ENCODE measurements around the gene KYNU. TPM values are rescaled to one million over a fixed set of nuclear protein-coding genes. Genes with fewer than 3 reads are reported as not detected.
"Not testable (repeated sequence)": the region's sequence is repeated elsewhere in the genome, so short reads cannot be mapped to it uniquely, and the experiment has no call there.

KYNU gene
- total and polyA plus RNA-seq, 2 of the 13 experiments (the other 11 are each of a cell fraction or from before 2014, with no cell fraction given): 21.9 to 68.6 TPM

- H4K20me1 ChIP-seq (ENCODE audit: insufficient read depth, low read length); H3K27me3 ChIP-seq (ENCODE audit: control insufficient read depth in 1 of 2, insufficient read depth in 2 of 2, low read length in 2 of 2); H3K79me2 ChIP-seq (ENCODE audit: insufficient read depth, low read length); DNase-seq (ENCODE audit: low spot score); H3K4me2 ChIP-seq (ENCODE audit: low read depth, low read length); BruUV-seq (replicated peaks); H2AFZ ChIP-seq (ENCODE audit: low read length); in situ Hi-C loops (cut with HindIII; ENCODE audit: extremely low pct_ligation_motif_present, low pct_unique_long_range_greater_than_20kb); ATAC-seq; CTCF ChIA-PET (ENCODE audit: low intra/inter-chr PET ratio, low total read pairs); H3K4me3 ChIP-seq (replicated peaks in 1 of 3; ENCODE audit: insufficient read depth in 1 of 3, low read depth in 2 of 3, low read length in 3 of 3); FAIRE-seq: not testable (repeated sequence)
- 0 out of 2 replicates have a peak overlapping the region, but pooled peaks have one; percentile 55 for H3K9ac ChIP-seq (ENCODE audit: insufficient read depth, low read depth, low read length)
- intact Hi-C loops (cut with micrococcal nuclease; ENCODE audit: unreplicated experiment): loop anchor here (2.0 kb wide), 1 partner anchor 16 kb away; no protein-coding TSS in a partner anchor
- WGBS (ENCODE audit: low lambda C conversion rate): 100% methylated on average over 2 of the region's 2 CpGs
- H3K27ac ChIP-seq (ENCODE audit: extremely low read length, insufficient read depth, low read length): peak overlapping the region; percentile 85
- TF ChIP-seq ZNF431 (CRISPR knock-in tag; IDR thresholded peaks at IDR 0.05; ENCODE audit: borderline replicate concordance, low read depth) (peak; percentile 100), ZMYM4 (CRISPR knock-in tag; IDR thresholded peaks at IDR 0.05) (0 out of 2 replicates have a peak, but pooled peaks have one; percentile 18), ZBTB33 (CRISPR knock-in tag; IDR thresholded peaks at IDR 0.05) (peak; percentile 29; the same call in 1 of the 2 replicates), ZSCAN5A (CRISPR knock-in tag; IDR thresholded peaks at IDR 0.05; ENCODE audit: borderline replicate concordance) (peak; percentile 81; the same call in 1 of the 2 replicates)
- H3K36me3 ChIP-seq (replicated peaks in 1 of 2; ENCODE audit: control insufficient read depth in 1 of 2, insufficient read depth in 2 of 2, low read length in 2 of 2): peaks cover 10 to 34% of the 10 kb centered on the region in 2 experiments; a peak in 4 of 5 replicates
- H3K4me1 ChIP-seq (ENCODE audit: insufficient read depth, low read length): peaks cover 43% of the 10 kb centered on the region
- peaks cover 32% of the 10 kb centered on the region for H3K9me3 ChIP-seq (ENCODE audit: low read length)
- POLR2A ChIA-PET: interaction anchor here (1.9 to 2.9 kb wide), 4 partner anchors 70 to 136 kb away, joined by 5 to 17 read pairs (median 10); no protein-coding TSS in a partner anchor
These were observed 72.9 kb downstream of the KYNU start for GRCh38 chr2:142950323-142950722.

Measured in HepG2 (cell line).